ENCODE data around the gene TLX1.

GRCh38 chr10:101172741-101173140 is 41.6 kb downstream of the TLX1 start:
- TF ChIP-seq POLR2A (IDR thresholded peaks at IDR 0.05; ENCODE audit: low read length) = no peak
- no peak for TF ChIP-seq GATA1 (IDR thresholded peaks at IDR 0.05; ENCODE audit: low read depth, low read length)

Data from erythroblast (primary cell).